GM19023 (cell line): ENCODE results near the gene SFMBT1.
A peak's percentile ranks its signal among the peaks of the same experiment; 100 is the strongest.

ENCODE experiments used
- ATAC-seq: cut with Tn5 transposase; IDR thresholded peaks from one replicate; pipeline ENCODE4 v1.9.1; 2021; ENCODE audit warnings: mild to moderate bottlenecking, moderate library complexity; ENCODE audit not compliant: unreplicated experiment

The SFMBT1 gene

GRCh38 chr3:52890735-52891134, 155.1 kb downstream of the SFMBT1 start:
- no peak for ATAC-seq

- no peak for ATAC-seq
These were observed 156.0 kb downstream of the SFMBT1 start for GRCh38 chr3:52889901-52890300.

- ATAC-seq: no peak
These were observed 158.7 kb downstream of the SFMBT1 start for GRCh38 chr3:52887166-52887565.

- ATAC-seq: no peak
These were observed 159.7 kb downstream of the SFMBT1 start for GRCh38 chr3:52886049-52886730.

- no peak for ATAC-seq
These were observed 163.5 kb downstream of the SFMBT1 start for GRCh38 chr3:52882377-52882776.

GRCh38 chr3:52881871-52882270, 164.0 kb downstream of the SFMBT1 start:
- ATAC-seq: no peak

GRCh38 chr3:52880474-52880873, 165.4 kb downstream of the SFMBT1 start:
- peak; percentile 62 for ATAC-seq

- peak; percentile 20 for ATAC-seq
These were observed 165.8 kb downstream of the SFMBT1 start for GRCh38 chr3:52880047-52880446.

GRCh38 chr3:52879581-52879980, 166.3 kb downstream of the SFMBT1 start:
- no peak for ATAC-seq

GRCh38 chr3:52879090-52879489, 166.8 kb downstream of the SFMBT1 start:
- ATAC-seq: no peak

GRCh38 chr3:52877085-52877484, 168.8 kb downstream of the SFMBT1 start:
- ATAC-seq: no peak

- no peak for ATAC-seq
These were observed 170.8 kb downstream of the SFMBT1 start for GRCh38 chr3:52874864-52875587.

- ATAC-seq: no peak
These were observed 171.6 kb downstream of the SFMBT1 start for GRCh38 chr3:52874160-52874701.

GRCh38 chr3:52873433-52874159, 172.3 kb downstream of the SFMBT1 start:
- ATAC-seq: no peak

GRCh38 chr3:52872245-52872644, 173.6 kb downstream of the SFMBT1 start:
- no peak for ATAC-seq

- ATAC-seq: no peak
These were observed 174.1 kb downstream of the SFMBT1 start for GRCh38 chr3:52871761-52872160.

- no peak for ATAC-seq
These were observed 175.4 kb downstream of the SFMBT1 start for GRCh38 chr3:52870471-52870870.

- ATAC-seq: no peak
These were observed 179.4 kb downstream of the SFMBT1 start for GRCh38 chr3:52866427-52866826.

- ATAC-seq: no peak
These were observed 179.9 kb downstream of the SFMBT1 start for GRCh38 chr3:52865994-52866393.

GRCh38 chr3:52860424-52860768, 185.5 kb downstream of the SFMBT1 start:
- no peak for ATAC-seq

- ATAC-seq: no peak
These were observed 186.0 kb downstream of the SFMBT1 start for GRCh38 chr3:52859686-52860423.
